ENCODE results near the gene UNC93B1. TPM values are rescaled to one million over a fixed set of nuclear protein-coding genes. Genes with fewer than 3 reads are reported as not detected.

The UNC93B1 gene
- total RNA-seq, 1 experiment from 2014 or later = not detected

- Histone ChIP-seq H3K9me3 (replicated peaks) (no peaks in the 10 kb centered on the region), H3K36me3 (no peaks in the 10 kb centered on the region), H3K4me1 (peaks cover 8% of the 10 kb centered on the region), H3K27ac (peak overlapping the region; percentile 51), H3K27me3 (no peaks in the 10 kb centered on the region), H3K4me3 (peak overlapping the region; percentile 55)
- peak; percentile 83 to 85 for DNase-seq
Measured at GRCh38 chr11:68043349-68044144, 39.6 kb upstream of the UNC93B1 start.

- Histone ChIP-seq H3K36me3 (no peaks in the 10 kb centered on the region), H3K4me3 (peak overlapping the region; percentile 55), H3K27ac (peak overlapping the region; percentile 51), H3K4me1 (peaks cover 14% of the 10 kb centered on the region), H3K9me3 (replicated peaks) (no peaks in the 10 kb centered on the region), H3K27me3 (no peaks in the 10 kb centered on the region)
- DNase-seq = peak in 1 of 2 experiments; percentile 44
Measured at GRCh38 chr11:68043029-68043348, 39.1 kb upstream of the UNC93B1 start.

GRCh38 chr11:68042219-68043028 is 38.5 kb upstream of the UNC93B1 start:
- DNase-seq = no peak
- peak overlapping the region; percentile 55 for H3K4me3 ChIP-seq
- no peaks in the 10 kb centered on the region for H3K27me3 ChIP-seq
- H3K4me1 ChIP-seq = peaks cover 16% of the 10 kb centered on the region
- H3K36me3 ChIP-seq = no peaks in the 10 kb centered on the region
- H3K9me3 ChIP-seq (replicated peaks) = no peaks in the 10 kb centered on the region
- H3K27ac ChIP-seq = no peak overlapping the region

- Histone ChIP-seq H3K4me3 (no peak overlapping the region), H3K4me1 (peaks cover 16% of the 10 kb centered on the region), H3K27me3 (no peaks in the 10 kb centered on the region), H3K27ac (no peak overlapping the region), H3K9me3 (replicated peaks) (no peaks in the 10 kb centered on the region), H3K36me3 (no peaks in the 10 kb centered on the region)
- no peak for DNase-seq
Measured at GRCh38 chr11:68041617-68042218, 37.8 kb upstream of the UNC93B1 start.

- Histone ChIP-seq H3K36me3 (no peaks in the 10 kb centered on the region), H3K27me3 (no peaks in the 10 kb centered on the region), H3K4me1 (peaks cover 16% of the 10 kb centered on the region), H3K9me3 (replicated peaks) (no peaks in the 10 kb centered on the region), H3K4me3 (peak overlapping the region; percentile 59), H3K27ac (peak overlapping the region; percentile 43)
- no peak for DNase-seq
Measured at GRCh38 chr11:68040957-68041591, 37.2 kb upstream of the UNC93B1 start.

GRCh38 chr11:68040101-68040956 is 36.4 kb upstream of the UNC93B1 start:
- Histone ChIP-seq H3K36me3 (no peaks in the 10 kb centered on the region), H3K4me1 (peaks cover 16% of the 10 kb centered on the region)
- peak; percentile 63 to 70 for DNase-seq

GRCh38 chr11:68039526-68040086 is 35.7 kb upstream of the UNC93B1 start:
- no peaks in the 10 kb centered on the region for H3K36me3 ChIP-seq
- H3K4me1 ChIP-seq = peaks cover 16% of the 10 kb centered on the region
- H3K27ac ChIP-seq = no peak overlapping the region
- H3K9me3 ChIP-seq (replicated peaks) = no peaks in the 10 kb centered on the region
- no peaks in the 10 kb centered on the region for H3K27me3 ChIP-seq
- no peak overlapping the region for H3K4me3 ChIP-seq
- no peak for DNase-seq

More at GRCh38 chr11:68040101-68040956, 36.4 kb upstream of the UNC93B1 start:
- Histone ChIP-seq H3K4me3 (peak overlapping the region; percentile 59), H3K27ac (peak overlapping the region; percentile 43), H3K27me3 (no peaks in the 10 kb centered on the region), H3K9me3 (replicated peaks) (no peaks in the 10 kb centered on the region)

- peak in 1 of 2 experiments; percentile 29 for DNase-seq
- H3K27me3 ChIP-seq = no peaks in the 10 kb centered on the region
- no peak within 1 kb of the TSS for H3K4me3 ChIP-seq
- no peaks in the 10 kb centered on the region; the same call in 1 of the 2 replicates for H3K36me3 ChIP-seq
- H3K4me1 ChIP-seq = peaks cover 16% of the 10 kb centered on the region
- H3K9me3 ChIP-seq (replicated peaks) = no peaks in the 10 kb centered on the region
- no peak within 1 kb of the TSS for H3K27ac ChIP-seq
Measured at GRCh38 chr11:68038718-68039525, 35.0 kb upstream of the UNC93B1 start, which contains the start of gene TCIRG1. Gene TCIRG1 (plus strand): TSS chr11:68039025. CDS start chr11:68041272, 2,247 bp downstream.

- no peaks in the 10 kb centered on the region; the same call in 1 of the 2 replicates for H3K36me3 ChIP-seq
- H3K27ac ChIP-seq = no peak overlapping the region
- peak; percentile 50 to 59 for DNase-seq
- no peaks in the 10 kb centered on the region for H3K27me3 ChIP-seq
- H3K9me3 ChIP-seq (replicated peaks) = no peaks in the 10 kb centered on the region
- peaks cover 16% of the 10 kb centered on the region for H3K4me1 ChIP-seq
- H3K4me3 ChIP-seq = no peak overlapping the region
Measured at GRCh38 chr11:68038226-68038717, 34.4 kb upstream of the UNC93B1 start.

GRCh38 chr11:68037411-68038225 is 33.7 kb upstream of the UNC93B1 start:
- no peak overlapping the region for H3K27ac ChIP-seq
- H3K36me3 ChIP-seq = no peaks in the 10 kb centered on the region; the same call in 1 of the 2 replicates
- H3K9me3 ChIP-seq (replicated peaks) = no peaks in the 10 kb centered on the region
- no peak overlapping the region for H3K4me3 ChIP-seq
- H3K27me3 ChIP-seq = no peaks in the 10 kb centered on the region
- no peak for DNase-seq
- peaks cover 10% of the 10 kb centered on the region for H3K4me1 ChIP-seq

GRCh38 chr11:68036717-68037239 is 32.9 kb upstream of the UNC93B1 start:
- Histone ChIP-seq H3K27me3 (no peaks in the 10 kb centered on the region), H3K4me1 (peaks cover 9% of the 10 kb centered on the region), H3K27ac (no peak overlapping the region), H3K4me3 (no peak overlapping the region), H3K36me3 (no peaks in the 10 kb centered on the region; the same call in 1 of the 2 replicates), H3K9me3 (replicated peaks) (no peaks in the 10 kb centered on the region)
- no peak for DNase-seq
